ENCODE results near the gene CFAP161.

CFAP161 gene

DNA sequence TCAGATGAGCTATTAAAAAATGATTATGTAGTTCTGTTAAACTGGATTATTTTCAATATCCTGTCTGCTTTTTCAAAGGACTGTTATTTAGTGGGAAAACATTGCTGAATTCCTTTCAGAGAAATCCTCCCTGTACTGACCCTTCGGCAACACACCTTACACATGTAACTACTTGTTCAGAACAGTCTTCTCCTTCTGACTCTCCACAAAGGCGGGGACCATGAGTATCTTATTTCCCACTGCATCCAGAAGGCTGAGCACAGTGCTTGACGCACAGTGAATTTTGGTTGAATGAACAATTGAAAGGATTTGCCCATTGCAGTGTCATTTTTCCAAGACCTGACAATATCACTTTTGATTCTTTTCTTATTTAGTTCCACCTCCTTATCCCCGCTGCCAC, 23.1 kb upstream of the CFAP161 start:
- Histone ChIP-seq H3K4me3 (ENCODE audit: low read length, poor library complexity, severe bottlenecking) (no peak overlapping the region), H3K36me3 (ENCODE audit: insufficient read depth, low read length) (no peaks in the 10 kb centered on the region), H2AFZ (ENCODE audit: low read length) (no peak overlapping the region), H3K4me1 (ENCODE audit: insufficient read depth, low read length, poor library complexity, severe bottlenecking) (no peaks in the 10 kb centered on the region), H3K79me2 (ENCODE audit: insufficient read depth, low read length) (no peaks in the 10 kb centered on the region), H3K4me2 (ENCODE audit: low read depth, low read length, poor library complexity, severe bottlenecking) (no peak overlapping the region), H3K9ac (ENCODE audit: low read depth, low read length, poor library complexity, severe bottlenecking) (no peak overlapping the region), H3K27me3 (ENCODE audit: insufficient read depth, low read length, poor library complexity, severe bottlenecking) (no peaks in the 10 kb centered on the region), H3K9me3 (ENCODE audit: insufficient read depth, low read depth, low read length) (no peaks in the 10 kb centered on the region), H3F3A (ENCODE audit: low read depth) (no peaks in the 10 kb centered on the region), H3K9me2 (replicated peaks; ENCODE audit: low read depth, low read length) (no peaks in the 10 kb centered on the region), H4K20me1 (ENCODE audit: insufficient read depth, low read length, poor library complexity, severe bottlenecking) (no peaks in the 10 kb centered on the region)
- TF ChIP-seq, protein P1, sequence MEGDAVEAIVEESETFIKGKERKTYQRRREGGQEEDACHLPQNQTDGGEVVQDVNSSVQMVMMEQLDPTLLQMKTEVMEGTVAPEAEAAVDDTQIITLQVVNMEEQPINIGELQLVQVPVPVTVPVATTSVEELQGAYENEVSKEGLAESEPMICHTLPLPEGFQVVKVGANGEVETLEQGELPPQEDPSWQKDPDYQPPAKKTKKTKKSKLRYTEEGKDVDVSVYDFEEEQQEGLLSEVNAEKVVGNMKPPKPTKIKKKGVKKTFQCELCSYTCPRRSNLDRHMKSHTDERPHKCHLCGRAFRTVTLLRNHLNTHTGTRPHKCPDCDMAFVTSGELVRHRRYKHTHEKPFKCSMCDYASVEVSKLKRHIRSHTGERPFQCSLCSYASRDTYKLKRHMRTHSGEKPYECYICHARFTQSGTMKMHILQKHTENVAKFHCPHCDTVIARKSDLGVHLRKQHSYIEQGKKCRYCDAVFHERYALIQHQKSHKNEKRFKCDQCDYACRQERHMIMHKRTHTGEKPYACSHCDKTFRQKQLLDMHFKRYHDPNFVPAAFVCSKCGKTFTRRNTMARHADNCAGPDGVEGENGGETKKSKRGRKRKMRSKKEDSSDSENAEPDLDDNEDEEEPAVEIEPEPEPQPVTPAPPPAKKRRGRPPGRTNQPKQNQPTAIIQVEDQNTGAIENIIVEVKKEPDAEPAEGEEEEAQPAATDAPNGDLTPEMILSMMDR (conservative IDR thresholded peaks at IDR 0.05; ENCODE audit: low read length) = no peak
- no peak for TF ChIP-seq EZH2phosphoT487 (IDR thresholded peaks at IDR 0.05; ENCODE audit: borderline replicate concordance)

DNA sequence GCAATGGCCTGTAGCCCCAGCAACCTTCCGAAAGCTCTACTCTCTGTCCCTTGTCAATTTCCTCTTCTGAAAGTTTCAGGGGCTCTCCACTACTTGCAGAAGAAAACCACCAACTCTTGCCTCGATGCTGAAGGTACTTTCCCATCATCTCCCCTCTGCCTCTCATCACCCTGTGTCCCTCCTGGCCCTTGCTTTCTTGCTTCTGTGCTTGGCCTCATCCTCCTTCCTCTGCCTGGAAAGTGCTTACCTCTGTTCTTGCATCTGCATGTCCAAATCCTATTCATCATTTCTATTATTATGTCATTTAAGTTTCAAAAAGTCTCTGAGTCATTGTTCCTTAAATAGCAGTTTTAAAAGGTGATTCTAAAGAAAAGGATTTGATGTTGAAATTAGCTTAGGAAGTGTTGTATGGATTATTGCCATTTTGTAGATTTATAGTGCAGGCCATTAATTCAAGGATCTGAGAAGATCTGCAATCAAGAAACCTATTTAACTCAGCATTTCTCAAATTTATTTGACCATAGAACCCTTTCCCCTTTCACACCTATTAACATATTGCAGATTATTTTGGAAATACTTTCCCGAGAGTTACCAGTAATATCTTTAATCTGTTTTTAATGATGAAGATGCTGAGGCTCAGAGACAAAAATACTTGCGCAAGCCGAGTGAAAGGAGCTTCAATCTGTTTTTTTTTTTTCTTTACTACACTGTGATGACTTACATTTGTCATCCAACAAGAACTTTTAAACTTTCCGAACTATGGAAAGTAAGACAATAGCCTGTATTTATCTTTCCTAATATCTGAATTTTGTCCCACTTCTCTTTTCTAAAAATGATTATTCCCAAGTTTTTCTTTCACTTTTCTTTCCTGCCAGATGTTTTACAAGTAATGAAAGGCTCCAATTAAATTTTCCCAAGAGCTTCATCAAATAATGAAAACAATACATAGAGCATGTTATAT, 22.3 kb upstream of the CFAP161 start:
- Histone ChIP-seq H3K36me3 (ENCODE audit: insufficient read depth, low read length) (no peaks in the 10 kb centered on the region), H3K9me3 (ENCODE audit: insufficient read depth, low read depth, low read length) (no peaks in the 10 kb centered on the region), H4K20me1 (ENCODE audit: insufficient read depth, low read length, poor library complexity, severe bottlenecking) (no peaks in the 10 kb centered on the region), H2AFZ (ENCODE audit: low read length) (no peak overlapping the region), H3F3A (ENCODE audit: low read depth) (no peaks in the 10 kb centered on the region), H3K27me3 (ENCODE audit: insufficient read depth, low read length, poor library complexity, severe bottlenecking) (no peaks in the 10 kb centered on the region), H3K79me2 (ENCODE audit: insufficient read depth, low read length) (no peaks in the 10 kb centered on the region), H3K9ac (ENCODE audit: low read depth, low read length, poor library complexity, severe bottlenecking) (no peak overlapping the region), H3K9me2 (replicated peaks; ENCODE audit: low read depth, low read length) (no peaks in the 10 kb centered on the region), H3K4me3 (ENCODE audit: low read length, poor library complexity, severe bottlenecking) (no peak overlapping the region), H3K4me2 (ENCODE audit: low read depth, low read length, poor library complexity, severe bottlenecking) (no peak overlapping the region), H3K4me1 (ENCODE audit: insufficient read depth, low read length, poor library complexity, severe bottlenecking) (no peaks in the 10 kb centered on the region)
- TF ChIP-seq EZH2phosphoT487 (IDR thresholded peaks at IDR 0.05; ENCODE audit: borderline replicate concordance) = no peak
- TF ChIP-seq, protein P1 (conservative IDR thresholded peaks at IDR 0.05; ENCODE audit: low read length) = no peak

DNA sequence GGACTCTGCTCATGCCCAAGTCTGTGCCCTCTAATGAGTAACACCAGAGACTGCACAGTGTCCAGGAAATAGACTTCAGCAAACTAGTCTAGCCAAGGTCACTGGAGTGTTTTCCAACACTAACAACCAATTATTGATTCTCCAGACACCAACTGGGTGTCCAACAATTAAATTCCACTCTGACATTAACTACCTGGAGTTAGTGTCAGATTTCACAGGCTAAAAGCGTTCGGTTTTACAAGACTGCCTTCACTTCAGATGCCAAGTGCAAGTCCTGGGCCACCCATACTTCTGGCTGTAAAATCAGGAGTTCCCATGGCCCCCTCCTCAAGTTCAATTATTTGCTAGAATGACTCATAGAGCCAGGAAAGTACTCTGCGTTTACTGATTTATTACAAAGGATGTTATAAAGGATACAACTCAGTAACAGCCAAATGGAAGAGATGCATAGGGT, 20.8 kb upstream of the CFAP161 start:
- H3K27me3 ChIP-seq (ENCODE audit: insufficient read depth, low read length, poor library complexity, severe bottlenecking) = no peaks in the 10 kb centered on the region
- no peak overlapping the region for H3K9ac ChIP-seq (ENCODE audit: low read depth, low read length, poor library complexity, severe bottlenecking)
- no peaks in the 10 kb centered on the region for H3K9me2 ChIP-seq (replicated peaks; ENCODE audit: low read depth, low read length)
- no peaks in the 10 kb centered on the region for H3F3A ChIP-seq (ENCODE audit: low read depth)
- no peak overlapping the region for H3K4me2 ChIP-seq (ENCODE audit: low read depth, low read length, poor library complexity, severe bottlenecking)
- H3K79me2 ChIP-seq (ENCODE audit: insufficient read depth, low read length) = no peaks in the 10 kb centered on the region
- no peak overlapping the region for H2AFZ ChIP-seq (ENCODE audit: low read length)
- no peaks in the 10 kb centered on the region for H4K20me1 ChIP-seq (ENCODE audit: insufficient read depth, low read length, poor library complexity, severe bottlenecking)
- H3K9me3 ChIP-seq (ENCODE audit: insufficient read depth, low read depth, low read length) = no peaks in the 10 kb centered on the region
- H3K4me1 ChIP-seq (ENCODE audit: insufficient read depth, low read length, poor library complexity, severe bottlenecking) = no peaks in the 10 kb centered on the region
- TF ChIP-seq, protein P1 (conservative IDR thresholded peaks at IDR 0.05; ENCODE audit: low read length) = no peak
- TF ChIP-seq EZH2phosphoT487 (IDR thresholded peaks at IDR 0.05; ENCODE audit: borderline replicate concordance) = no peak
- H3K4me3 ChIP-seq (ENCODE audit: low read length, poor library complexity, severe bottlenecking) = no peak overlapping the region
- H3K36me3 ChIP-seq (ENCODE audit: insufficient read depth, low read length) = no peaks in the 10 kb centered on the region

Measured in Loucy (cell line).